Cardiac muscle cell (in vitro differentiated cells and primary cell): Measurements from ENCODE around the gene PDE8A. TPM values are rescaled to one million over a fixed set of nuclear protein-coding genes. Genes with fewer than 3 reads are reported as not detected.

ENCODE experiments used
- DNase-seq, 2 donors: peaks; one replicate each; pipeline versions ENCODE4 v3.0.0 to v3.0.0-alpha.2; 2010 to 2017; ENCODE audit warnings: low read depth in 1 of 2, low spot score in 1 of 2
- H3K27ac ChIP-seq: fragments of 200-600 bp; sonication (generic); 2 replicates; pipeline ENCODE4 v1.5.1; 2016
- H3K27me3 ChIP-seq: fragments of 200-600 bp; sonication (generic); 2 replicates; pipeline ENCODE4 v1.6.0; 2016; ENCODE audit warnings: control low read depth
- H3K36me3 ChIP-seq: fragments of 200-600 bp; sonication (generic); 2 replicates; pipeline ENCODE4 v1.5.1; 2016; ENCODE audit warnings: control low read depth
- H3K4me1 ChIP-seq: fragments of 200-600 bp; sonication (generic); 2 replicates; pipeline ENCODE4 v1.8.1; 2017; ENCODE audit warnings: low read depth, mild to moderate bottlenecking, mixed run types
- H3K4me3 ChIP-seq: fragments of 200-600 bp; sonication (generic); 2 replicates; pipeline ENCODE4 v1.5.1; 2016; ENCODE audit warnings: mild to moderate bottlenecking
- H3K9me3 ChIP-seq: fragments of 200-600 bp; sonication (generic); 2 replicates; pipeline ENCODE4 v1.5.1; 2017; ENCODE audit warnings: low read depth, mild to moderate bottlenecking, control low read depth
- CTCF ChIP-seq: IDR thresholded peaks from 2 replicates; pipeline ENCODE4 v1.5.1; 2012; ENCODE audit warnings: low read depth, mild to moderate bottlenecking, low read length
- polyA plus RNA-seq: library from polyadenylated mRNA; unstranded; fragments of >200 nt; fragmentation: Nextera tagmentation; extraction: Ambion mirVana; gene quantifications from 2 replicates; pipeline ENCODE4 v1.2.1, GENCODE V29; 2016
- total RNA-seq: library from RNA; depleted of rRNA; stranded (reverse); fragments of >200 nt; gene quantifications from 2 replicates; pipeline ENCODE4 v1.2.3, GENCODE V29; 2016

PDE8A gene
- total and polyA plus RNA-seq, 2 experiments from 2014 or later = 10.2 to 26.8 TPM

GRCh38 chr15:85099195-85099803 lies 117.6 kb downstream of the PDE8A start:
- DNase-seq = no peak
- Histone ChIP-seq H3K4me3 (no peak overlapping the region), H3K27ac (no peak overlapping the region), H3K4me1 (no peaks in the 10 kb centered on the region), H3K9me3 (no peaks in the 10 kb centered on the region), H3K36me3 (no peaks in the 10 kb centered on the region), H3K27me3 (no peaks in the 10 kb centered on the region)
- TF ChIP-seq CTCF = no peak

GRCh38 chr15:85100186-85100937 lies 118.7 kb downstream of the PDE8A start:
- Histone ChIP-seq H3K4me3 (no peak overlapping the region), H3K36me3 (no peaks in the 10 kb centered on the region), H3K4me1 (no peaks in the 10 kb centered on the region), H3K27ac (no peak overlapping the region), H3K9me3 (no peaks in the 10 kb centered on the region), H3K27me3 (no peaks in the 10 kb centered on the region)
- no peak for DNase-seq
- TF ChIP-seq CTCF = no peak

- H3K27me3 ChIP-seq = no peaks in the 10 kb centered on the region
- H3K27ac ChIP-seq = no peak overlapping the region
- H3K9me3 ChIP-seq = no peaks in the 10 kb centered on the region
- H3K4me3 ChIP-seq = no peak overlapping the region
- H3K36me3 ChIP-seq = peaks cover 4% of the 10 kb centered on the region
- DNase-seq = no peak
- TF ChIP-seq CTCF = no peak
- no peaks in the 10 kb centered on the region for H3K4me1 ChIP-seq
These were observed 122.9 kb downstream of the PDE8A start for GRCh38 chr15:85104584-85104983.

GRCh38 chr15:85108136-85108535 lies 126.5 kb downstream of the PDE8A start:
- Histone ChIP-seq H3K36me3 (peaks cover 4% of the 10 kb centered on the region), H3K9me3 (no peaks in the 10 kb centered on the region), H3K27ac (no peak overlapping the region), H3K27me3 (no peaks in the 10 kb centered on the region), H3K4me3 (no peak overlapping the region), H3K4me1 (no peaks in the 10 kb centered on the region)
- DNase-seq = no peak
- no peak for TF ChIP-seq CTCF

- Histone ChIP-seq H3K4me1 (no peaks in the 10 kb centered on the region), H3K27me3 (no peaks in the 10 kb centered on the region), H3K36me3 (peaks cover 4% of the 10 kb centered on the region), H3K27ac (no peak overlapping the region), H3K4me3 (no peak overlapping the region), H3K9me3 (no peaks in the 10 kb centered on the region)
- DNase-seq = no peak
- no peak for TF ChIP-seq CTCF
These were observed 127.7 kb downstream of the PDE8A start for GRCh38 chr15:85109333-85109732.
